Measurements from ENCODE around the gene ASTN2. TPM values are rescaled to one million over a fixed set of nuclear protein-coding genes. Genes with fewer than 3 reads are reported as not detected.

ASTN2 gene
- total RNA-seq, 1 donor from 2014 or later = 13.6 TPM

DNA sequence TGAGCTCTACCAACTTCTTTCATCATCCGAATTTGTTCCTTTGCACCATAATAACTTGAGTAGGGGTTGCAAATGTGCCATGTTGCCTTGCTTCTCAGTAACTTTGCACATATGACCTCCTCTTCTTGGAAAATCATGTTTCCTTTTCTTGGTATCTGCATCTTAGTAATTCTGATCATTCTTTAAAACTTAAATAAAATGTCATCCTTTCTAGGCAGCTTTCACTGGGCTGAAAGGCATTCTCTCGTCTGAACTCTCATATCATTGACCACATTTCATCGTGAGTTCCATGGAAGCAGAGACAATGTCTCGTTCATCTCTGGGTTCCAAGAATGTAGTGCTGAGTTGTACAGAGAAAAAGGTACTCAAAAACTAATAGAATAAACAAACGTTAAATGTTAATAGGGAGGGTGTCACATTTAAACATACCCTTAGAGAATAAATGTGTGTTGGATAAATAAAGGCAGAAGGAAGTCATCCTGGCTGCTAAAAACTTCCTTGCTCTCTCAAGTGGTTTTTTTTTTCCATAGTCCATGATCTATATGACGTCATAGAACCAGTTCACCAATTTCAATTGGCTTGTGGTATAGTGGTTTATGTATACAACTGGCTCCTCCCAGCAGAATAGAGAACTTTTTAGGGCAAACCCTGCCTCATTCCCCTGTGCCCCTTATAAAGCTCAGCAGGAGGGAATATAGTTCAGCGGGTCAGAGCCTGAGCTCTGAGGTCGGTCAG, 945.9 kb downstream of the ASTN2 start:
- H3K27me3 ChIP-seq (ENCODE audit: insufficient read depth, low read length) = peaks cover 4% of the 10 kb centered on the region
- no peaks in the 10 kb centered on the region for H3K27me3 Mint-ChIP-seq (ENCODE audit: low read depth, unreplicated experiment)
- H3K27ac Mint-ChIP-seq (ENCODE audit: unreplicated experiment) = no peak overlapping the region
- peaks cover 2% of the 10 kb centered on the region for H3K36me3 Mint-ChIP-seq (ENCODE audit: low read depth, unreplicated experiment)
- H3K4me3 ChIP-seq (ENCODE audit: insufficient read depth, low read depth, low read length) = no peak overlapping the region
- H3K27ac ChIP-seq (ENCODE audit: low read depth, low read length) = no peak overlapping the region
- H3K9ac ChIP-seq (ENCODE audit: low read length) = no peak overlapping the region
- no peak for FAIRE-seq
- H3K4me2 ChIP-seq (ENCODE audit: low read length) = no peak overlapping the region
- peaks cover 11% of the 10 kb centered on the region for H3K4me1 ChIP-seq (ENCODE audit: insufficient read depth, low read length)
- no peaks in the 10 kb centered on the region for H3K9me3 ChIP-seq (ENCODE audit: insufficient read depth, low read depth, low read length)
- no peak overlapping the region for H2AFZ ChIP-seq (ENCODE audit: low read depth, low read length)
- H3K79me2 ChIP-seq (ENCODE audit: insufficient read depth, low read length) = no peaks in the 10 kb centered on the region
- no peaks in the 10 kb centered on the region for H3K9me3 Mint-ChIP-seq (ENCODE audit: unreplicated experiment)
- DNase-seq (ENCODE audit: low read depth) = no peak
- peaks cover 40% of the 10 kb centered on the region for H3K4me1 Mint-ChIP-seq (ENCODE audit: low read depth, unreplicated experiment)
- H3K4me3 Mint-ChIP-seq (ENCODE audit: unreplicated experiment) = no peak overlapping the region
- TF ChIP-seq EZH2 (IDR thresholded peaks at IDR 0.05; ENCODE audit: insufficient read depth, low read length) = no peak
- TF ChIP-seq, protein P1, sequence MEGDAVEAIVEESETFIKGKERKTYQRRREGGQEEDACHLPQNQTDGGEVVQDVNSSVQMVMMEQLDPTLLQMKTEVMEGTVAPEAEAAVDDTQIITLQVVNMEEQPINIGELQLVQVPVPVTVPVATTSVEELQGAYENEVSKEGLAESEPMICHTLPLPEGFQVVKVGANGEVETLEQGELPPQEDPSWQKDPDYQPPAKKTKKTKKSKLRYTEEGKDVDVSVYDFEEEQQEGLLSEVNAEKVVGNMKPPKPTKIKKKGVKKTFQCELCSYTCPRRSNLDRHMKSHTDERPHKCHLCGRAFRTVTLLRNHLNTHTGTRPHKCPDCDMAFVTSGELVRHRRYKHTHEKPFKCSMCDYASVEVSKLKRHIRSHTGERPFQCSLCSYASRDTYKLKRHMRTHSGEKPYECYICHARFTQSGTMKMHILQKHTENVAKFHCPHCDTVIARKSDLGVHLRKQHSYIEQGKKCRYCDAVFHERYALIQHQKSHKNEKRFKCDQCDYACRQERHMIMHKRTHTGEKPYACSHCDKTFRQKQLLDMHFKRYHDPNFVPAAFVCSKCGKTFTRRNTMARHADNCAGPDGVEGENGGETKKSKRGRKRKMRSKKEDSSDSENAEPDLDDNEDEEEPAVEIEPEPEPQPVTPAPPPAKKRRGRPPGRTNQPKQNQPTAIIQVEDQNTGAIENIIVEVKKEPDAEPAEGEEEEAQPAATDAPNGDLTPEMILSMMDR (IDR thresholded peaks at IDR 0.05; ENCODE audit: insufficient read depth, low read depth, low read length) = no peak
- H4K20me1 ChIP-seq (ENCODE audit: insufficient read depth, low read length) = no peaks in the 10 kb centered on the region
- H3K36me3 ChIP-seq (ENCODE audit: insufficient read depth, low read length) = no peaks in the 10 kb centered on the region

DNA sequence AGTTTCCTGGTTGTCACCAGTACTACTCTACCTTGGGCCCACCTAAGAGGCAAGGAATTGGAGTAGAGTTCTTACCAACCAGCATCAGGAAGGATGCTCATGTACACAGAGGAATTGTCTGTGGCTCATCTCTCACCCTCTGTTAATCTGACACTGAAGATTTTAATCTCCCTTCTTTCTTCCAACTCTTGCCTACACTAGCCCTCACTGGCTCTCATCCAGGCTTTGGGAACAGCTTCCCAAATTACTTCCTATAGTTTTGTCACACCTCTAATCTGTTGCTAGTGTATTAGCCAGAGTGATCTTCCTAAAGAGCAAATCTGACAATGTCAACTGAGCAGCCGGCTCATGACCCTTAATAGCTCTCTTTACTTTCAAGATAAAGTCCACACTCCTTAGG, 946.5 kb downstream of the ASTN2 start:
- DNase-seq (ENCODE audit: low read depth) (no peak), FAIRE-seq (no peak)
- Histone ChIP-seq H2AFZ (ENCODE audit: low read depth, low read length) (no peak overlapping the region), H3K4me3 (ENCODE audit: insufficient read depth, low read depth, low read length) (no peak overlapping the region), H3K9me3 (ENCODE audit: insufficient read depth, low read depth, low read length) (no peaks in the 10 kb centered on the region), H3K27me3 (ENCODE audit: insufficient read depth, low read length) (peaks cover 4% of the 10 kb centered on the region), H3K4me1 (ENCODE audit: insufficient read depth, low read length) (peaks cover 11% of the 10 kb centered on the region), H3K9ac (ENCODE audit: low read length) (no peak overlapping the region), H3K27ac (ENCODE audit: low read depth, low read length) (no peak overlapping the region), H4K20me1 (ENCODE audit: insufficient read depth, low read length) (no peaks in the 10 kb centered on the region), H3K36me3 (ENCODE audit: insufficient read depth, low read length) (no peaks in the 10 kb centered on the region), H3K4me2 (ENCODE audit: low read length) (no peak overlapping the region), H3K79me2 (ENCODE audit: insufficient read depth, low read length) (no peaks in the 10 kb centered on the region)
- Mint-ChIP-seq H3K4me3 (ENCODE audit: unreplicated experiment) (no peak overlapping the region), H3K36me3 (ENCODE audit: low read depth, unreplicated experiment) (peaks cover 2% of the 10 kb centered on the region), H3K4me1 (ENCODE audit: low read depth, unreplicated experiment) (peaks cover 40% of the 10 kb centered on the region), H3K27me3 (ENCODE audit: low read depth, unreplicated experiment) (no peaks in the 10 kb centered on the region), H3K27ac (ENCODE audit: unreplicated experiment) (peak overlapping the region; percentile 30), H3K9me3 (ENCODE audit: unreplicated experiment) (no peaks in the 10 kb centered on the region)
- TF ChIP-seq, protein P1 (IDR thresholded peaks at IDR 0.05; ENCODE audit: insufficient read depth, low read depth, low read length) = no peak
- no peak for TF ChIP-seq EZH2 (IDR thresholded peaks at IDR 0.05; ENCODE audit: insufficient read depth, low read length)

DNA sequence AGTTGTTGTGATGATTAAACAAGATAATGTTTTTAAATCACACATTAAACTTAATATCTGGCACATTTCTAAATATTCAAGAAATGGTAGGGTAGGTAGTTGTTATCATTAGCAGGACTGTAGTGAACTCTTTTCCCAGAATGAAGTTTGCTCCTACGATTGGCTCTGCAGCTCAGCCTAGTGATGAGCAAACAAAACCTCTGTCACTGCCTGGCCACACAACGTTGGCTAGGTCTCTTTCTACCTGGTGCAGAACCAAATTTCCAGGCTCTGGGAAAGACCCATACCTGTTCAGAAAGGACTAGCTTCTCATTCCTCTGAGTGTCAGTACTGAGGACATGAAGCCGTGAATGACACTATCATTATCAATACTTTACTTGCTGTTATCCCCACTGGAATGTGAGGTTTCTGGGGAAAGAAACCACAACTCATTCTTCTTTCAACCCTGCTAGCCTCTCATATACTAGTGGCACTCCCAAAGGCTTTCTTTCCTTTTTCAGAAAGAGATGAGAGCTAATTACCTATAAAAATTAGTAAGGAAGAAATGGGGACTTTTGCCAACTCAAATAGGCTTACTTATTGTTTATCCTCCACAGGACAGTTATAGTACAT, 947.0 kb downstream of the ASTN2 start:
- Histone ChIP-seq H4K20me1 (ENCODE audit: insufficient read depth, low read length) (no peaks in the 10 kb centered on the region), H3K4me3 (ENCODE audit: insufficient read depth, low read depth, low read length) (no peak overlapping the region), H3K9ac (ENCODE audit: low read length) (no peak overlapping the region), H3K4me1 (ENCODE audit: insufficient read depth, low read length) (peaks cover 11% of the 10 kb centered on the region), H3K27ac (ENCODE audit: low read depth, low read length) (no peak overlapping the region), H2AFZ (ENCODE audit: low read depth, low read length) (no peak overlapping the region), H3K27me3 (ENCODE audit: insufficient read depth, low read length) (peaks cover 4% of the 10 kb centered on the region), H3K4me2 (ENCODE audit: low read length) (no peak overlapping the region), H3K9me3 (ENCODE audit: insufficient read depth, low read depth, low read length) (no peaks in the 10 kb centered on the region), H3K36me3 (ENCODE audit: insufficient read depth, low read length) (no peaks in the 10 kb centered on the region), H3K79me2 (ENCODE audit: insufficient read depth, low read length) (no peaks in the 10 kb centered on the region)
- Mint-ChIP-seq H3K4me1 (ENCODE audit: low read depth, unreplicated experiment) (peaks cover 40% of the 10 kb centered on the region), H3K4me3 (ENCODE audit: unreplicated experiment) (peak overlapping the region; percentile 9), H3K27me3 (ENCODE audit: low read depth, unreplicated experiment) (peaks cover 2% of the 10 kb centered on the region), H3K27ac (ENCODE audit: unreplicated experiment) (peak overlapping the region; percentile 49), H3K36me3 (ENCODE audit: low read depth, unreplicated experiment) (peaks cover 2% of the 10 kb centered on the region), H3K9me3 (ENCODE audit: unreplicated experiment) (no peaks in the 10 kb centered on the region)
- TF ChIP-seq, protein P1 (IDR thresholded peaks at IDR 0.05; ENCODE audit: insufficient read depth, low read depth, low read length) = no peak
- no peak for TF ChIP-seq EZH2 (IDR thresholded peaks at IDR 0.05; ENCODE audit: insufficient read depth, low read length)
- no peak for FAIRE-seq
- DNase-seq (ENCODE audit: low read depth) = peak; percentile 40
